Measurements from ENCODE around the gene NPHP3. TPM values are rescaled to one million over a fixed set of nuclear protein-coding genes. Genes with fewer than 3 reads are reported as not detected.
"Not testable (repeated sequence)": the region's sequence is repeated elsewhere in the genome, so short reads cannot be mapped to it uniquely, and the experiment has no call there.

Gene NPHP3, protein sequence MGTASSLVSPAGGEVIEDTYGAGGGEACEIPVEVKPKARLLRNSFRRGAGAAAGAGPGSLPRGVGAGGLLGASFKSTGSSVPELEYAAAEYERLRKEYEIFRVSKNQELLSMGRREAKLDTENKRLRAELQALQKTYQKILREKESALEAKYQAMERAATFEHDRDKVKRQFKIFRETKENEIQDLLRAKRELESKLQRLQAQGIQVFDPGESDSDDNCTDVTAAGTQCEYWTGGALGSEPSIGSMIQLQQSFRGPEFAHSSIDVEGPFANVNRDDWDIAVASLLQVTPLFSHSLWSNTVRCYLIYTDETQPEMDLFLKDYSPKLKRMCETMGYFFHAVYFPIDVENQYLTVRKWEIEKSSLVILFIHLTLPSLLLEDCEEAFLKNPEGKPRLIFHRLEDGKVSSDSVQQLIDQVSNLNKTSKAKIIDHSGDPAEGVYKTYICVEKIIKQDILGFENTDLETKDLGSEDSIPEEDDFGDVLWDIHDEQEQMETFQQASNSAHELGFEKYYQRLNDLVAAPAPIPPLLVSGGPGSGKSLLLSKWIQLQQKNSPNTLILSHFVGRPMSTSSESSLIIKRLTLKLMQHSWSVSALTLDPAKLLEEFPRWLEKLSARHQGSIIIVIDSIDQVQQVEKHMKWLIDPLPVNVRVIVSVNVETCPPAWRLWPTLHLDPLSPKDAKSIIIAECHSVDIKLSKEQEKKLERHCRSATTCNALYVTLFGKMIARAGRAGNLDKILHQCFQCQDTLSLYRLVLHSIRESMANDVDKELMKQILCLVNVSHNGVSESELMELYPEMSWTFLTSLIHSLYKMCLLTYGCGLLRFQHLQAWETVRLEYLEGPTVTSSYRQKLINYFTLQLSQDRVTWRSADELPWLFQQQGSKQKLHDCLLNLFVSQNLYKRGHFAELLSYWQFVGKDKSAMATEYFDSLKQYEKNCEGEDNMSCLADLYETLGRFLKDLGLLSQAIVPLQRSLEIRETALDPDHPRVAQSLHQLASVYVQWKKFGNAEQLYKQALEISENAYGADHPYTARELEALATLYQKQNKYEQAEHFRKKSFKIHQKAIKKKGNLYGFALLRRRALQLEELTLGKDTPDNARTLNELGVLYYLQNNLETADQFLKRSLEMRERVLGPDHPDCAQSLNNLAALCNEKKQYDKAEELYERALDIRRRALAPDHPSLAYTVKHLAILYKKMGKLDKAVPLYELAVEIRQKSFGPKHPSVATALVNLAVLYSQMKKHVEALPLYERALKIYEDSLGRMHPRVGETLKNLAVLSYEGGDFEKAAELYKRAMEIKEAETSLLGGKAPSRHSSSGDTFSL (N-terminal part only)
- total RNA-seq (2012; rRNA removed), result 30.4 and 31.2 TPM in 2 replicates

DNA sequence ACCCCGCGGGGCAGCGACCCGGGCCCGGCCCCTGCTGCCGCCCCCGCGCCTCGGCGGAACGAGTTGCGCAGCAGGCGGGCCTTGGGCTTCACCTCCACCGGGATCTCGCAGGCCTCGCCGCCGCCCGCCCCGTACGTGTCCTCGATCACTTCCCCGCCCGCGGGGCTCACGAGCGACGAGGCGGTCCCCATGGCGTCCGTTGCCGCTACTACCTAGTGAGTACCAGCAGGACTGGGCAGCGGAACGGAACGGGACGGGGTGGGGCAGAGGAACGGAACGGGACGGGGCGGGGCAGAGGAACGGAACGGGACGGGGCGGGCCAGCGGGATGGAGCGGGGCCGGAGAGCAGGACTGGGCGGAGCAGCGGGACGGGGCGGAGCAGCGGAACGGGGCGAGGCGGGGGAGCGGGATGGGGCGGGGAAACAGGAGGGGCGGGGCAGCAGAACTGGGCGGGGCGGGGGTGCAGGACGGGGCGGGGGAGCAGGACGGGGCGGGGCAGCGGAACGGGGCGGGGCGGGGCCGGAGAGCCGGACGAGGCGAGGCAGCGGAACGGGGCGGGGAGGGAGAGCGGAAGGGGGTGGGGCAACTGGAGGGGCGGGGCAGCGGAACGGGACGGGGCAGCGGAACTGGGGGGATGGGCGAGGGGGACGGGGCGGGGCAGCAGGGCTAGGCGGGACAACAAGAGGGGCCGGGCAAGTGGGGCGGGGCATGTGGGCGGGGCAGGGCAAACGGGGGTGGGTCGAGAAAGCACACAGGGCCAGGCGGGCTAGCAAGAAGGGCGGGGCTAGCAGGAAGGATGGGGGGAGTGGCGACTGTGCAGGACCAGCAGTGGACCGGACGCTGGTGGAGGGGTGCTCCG, at the start of gene NPHP3:
Gene NPHP3, minus strand, starts transcription at position 245 of the 859 bp plus-strand sequence. Its CDS starts 54 bp downstream, at position 191.
- peaks cover 13% of the 10 kb centered on the region for H3K36me3 ChIP-seq (ENCODE audit: insufficient read depth, low read length)
- peak within 1 kb of the TSS; percentile 89 for H3K4me3 ChIP-seq (ENCODE audit: low read length)
- H3K9me3 ChIP-seq (replicated peaks; ENCODE audit: low read length), result no peaks in the 10 kb centered on the region
- peak within 1 kb of the TSS; percentile 98 for H3K4me2 ChIP-seq (ENCODE audit: low read length)
- H3K9ac ChIP-seq (ENCODE audit: low read depth, low read length), result peak within 1 kb of the TSS; percentile 91
- no peaks in the 10 kb centered on the region for H3K27me3 ChIP-seq (ENCODE audit: control insufficient read depth, insufficient read depth, low read length)
- H3K4me1 ChIP-seq (ENCODE audit: control insufficient read depth, insufficient read depth, low read length), result peaks cover 21% of the 10 kb centered on the region

DNA sequence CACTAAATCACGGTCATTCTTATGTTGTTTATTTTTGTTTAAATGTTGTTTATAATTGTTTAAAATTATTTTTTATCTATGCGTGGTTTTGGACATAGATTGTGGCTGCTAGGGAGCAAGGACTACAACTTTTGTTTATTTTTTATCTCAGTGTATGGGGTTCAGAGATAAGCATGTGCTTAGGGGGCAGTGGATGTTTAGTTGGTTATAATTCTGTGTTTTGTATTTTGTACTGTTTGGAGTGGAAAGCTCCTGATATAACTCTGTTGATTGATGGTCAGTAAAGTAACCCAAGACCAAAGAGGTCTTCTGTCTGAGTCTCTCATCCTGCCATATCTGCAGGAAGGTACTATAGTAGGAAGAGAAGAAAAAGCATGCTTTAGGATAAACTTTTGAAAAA, 36.5 kb upstream of the NPHP3 start:
- H3K36me3 ChIP-seq (ENCODE audit: insufficient read depth, low read length), result no peaks in the 10 kb centered on the region
- H3K4me3 ChIP-seq (ENCODE audit: low read length), result no peak overlapping the region
- H3K27me3 ChIP-seq (ENCODE audit: control insufficient read depth, insufficient read depth, low read length), result no peaks in the 10 kb centered on the region
- H3K4me2 ChIP-seq (ENCODE audit: low read length), result no peak overlapping the region
- no peak overlapping the region for H3K9ac ChIP-seq (ENCODE audit: low read depth, low read length)
- H3K4me1 ChIP-seq (ENCODE audit: control insufficient read depth, insufficient read depth, low read length), result no peaks in the 10 kb centered on the region
- no peaks in the 10 kb centered on the region for H3K9me3 ChIP-seq (replicated peaks; ENCODE audit: low read length)

DNA sequence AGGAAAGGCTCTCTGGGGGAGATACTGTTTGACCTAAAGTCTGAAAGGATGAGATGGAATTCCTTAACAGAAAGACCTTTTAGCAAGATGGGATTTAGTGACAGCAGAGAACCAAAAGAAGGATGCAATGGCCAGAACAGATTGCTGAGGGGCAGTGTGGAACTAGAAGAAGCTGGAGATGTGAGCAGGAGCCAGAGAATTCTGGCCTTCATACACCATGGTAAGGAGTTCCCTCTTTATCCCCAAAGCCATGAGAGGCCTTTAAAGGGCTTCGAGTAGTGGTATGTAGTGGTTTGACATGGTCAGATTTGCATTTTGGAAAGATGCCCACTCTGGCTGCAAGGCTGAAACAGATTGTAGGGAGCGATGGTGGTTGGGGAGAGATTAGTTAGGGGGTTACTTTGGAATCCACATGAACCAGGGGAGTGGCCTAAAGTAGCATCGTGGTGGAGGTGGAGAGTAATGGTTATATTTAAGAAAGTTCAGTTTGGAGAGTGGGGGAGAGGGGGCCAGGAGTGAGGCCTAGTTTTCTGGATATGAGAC, 34.0 kb upstream of the NPHP3 start:
- no peaks in the 10 kb centered on the region for H3K36me3 ChIP-seq (ENCODE audit: insufficient read depth, low read length)
- H3K9ac ChIP-seq (ENCODE audit: low read depth, low read length), result no peak overlapping the region
- no peak overlapping the region for H3K4me2 ChIP-seq (ENCODE audit: low read length)
- H3K4me3 ChIP-seq (ENCODE audit: low read length), result no peak overlapping the region
- no peaks in the 10 kb centered on the region for H3K9me3 ChIP-seq (replicated peaks; ENCODE audit: low read length)
- H3K4me1 ChIP-seq (ENCODE audit: control insufficient read depth, insufficient read depth, low read length), result no peaks in the 10 kb centered on the region
- no peaks in the 10 kb centered on the region for H3K27me3 ChIP-seq (ENCODE audit: control insufficient read depth, insufficient read depth, low read length)

DNA sequence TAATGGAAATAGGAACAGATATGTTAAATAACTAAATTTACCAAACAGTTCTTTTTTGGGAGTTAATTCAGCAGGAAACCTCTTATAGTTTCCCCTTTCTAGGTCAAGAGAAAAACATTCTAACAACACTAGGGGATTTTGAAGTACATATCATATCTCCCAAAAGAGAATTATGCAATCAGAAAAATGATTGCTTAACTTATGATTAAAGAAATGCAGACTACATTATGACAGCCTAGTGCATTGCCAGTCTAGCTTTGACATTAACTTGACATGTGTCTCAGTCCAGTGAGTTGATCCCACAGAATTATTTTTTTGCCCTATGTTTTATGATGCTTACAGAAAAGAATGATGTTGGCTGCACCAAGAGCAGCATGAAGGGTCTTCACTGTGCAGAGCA, 31.7 kb upstream of the NPHP3 start:
- Histone ChIP-seq H3K4me3 (ENCODE audit: low read length) (no peak overlapping the region), H3K9ac (ENCODE audit: low read depth, low read length) (no peak overlapping the region), H3K4me2 (ENCODE audit: low read length) (no peak overlapping the region), H3K27me3 (ENCODE audit: control insufficient read depth, insufficient read depth, low read length) (no peaks in the 10 kb centered on the region), H3K36me3 (ENCODE audit: insufficient read depth, low read length) (no peaks in the 10 kb centered on the region), H3K4me1 (ENCODE audit: control insufficient read depth, insufficient read depth, low read length) (no peaks in the 10 kb centered on the region), H3K9me3 (replicated peaks; ENCODE audit: low read length) (no peaks in the 10 kb centered on the region)

DNA sequence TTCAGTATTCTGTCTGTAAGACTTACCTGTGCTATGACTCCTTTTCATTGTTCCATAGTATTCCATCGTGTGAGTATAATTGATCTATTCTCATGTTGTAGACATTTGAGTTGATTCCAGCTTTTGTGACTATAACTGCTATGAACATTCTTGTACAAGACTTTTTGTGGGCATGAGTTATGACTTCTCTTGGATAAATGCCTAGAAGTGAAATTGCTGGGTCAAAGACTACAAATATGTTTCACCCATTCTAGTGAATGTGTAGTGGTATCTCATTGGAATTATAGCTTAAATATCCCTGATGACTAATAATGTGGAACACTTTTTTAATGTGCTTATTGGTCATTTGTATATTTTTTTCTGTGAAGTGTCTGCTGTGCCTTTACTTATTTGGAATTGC, 27.6 kb upstream of the NPHP3 start:
- no peak overlapping the region for H3K4me2 ChIP-seq (ENCODE audit: low read length)
- no peaks in the 10 kb centered on the region for H3K36me3 ChIP-seq (ENCODE audit: insufficient read depth, low read length)
- H3K9ac ChIP-seq (ENCODE audit: low read depth, low read length), result no peak overlapping the region
- no peaks in the 10 kb centered on the region for H3K9me3 ChIP-seq (replicated peaks; ENCODE audit: low read length)
- no peaks in the 10 kb centered on the region for H3K4me1 ChIP-seq (ENCODE audit: control insufficient read depth, insufficient read depth, low read length)
- H3K27me3 ChIP-seq (ENCODE audit: control insufficient read depth, insufficient read depth, low read length), result no peaks in the 10 kb centered on the region
- H3K4me3 ChIP-seq (ENCODE audit: low read length), result no peak overlapping the region

DNA sequence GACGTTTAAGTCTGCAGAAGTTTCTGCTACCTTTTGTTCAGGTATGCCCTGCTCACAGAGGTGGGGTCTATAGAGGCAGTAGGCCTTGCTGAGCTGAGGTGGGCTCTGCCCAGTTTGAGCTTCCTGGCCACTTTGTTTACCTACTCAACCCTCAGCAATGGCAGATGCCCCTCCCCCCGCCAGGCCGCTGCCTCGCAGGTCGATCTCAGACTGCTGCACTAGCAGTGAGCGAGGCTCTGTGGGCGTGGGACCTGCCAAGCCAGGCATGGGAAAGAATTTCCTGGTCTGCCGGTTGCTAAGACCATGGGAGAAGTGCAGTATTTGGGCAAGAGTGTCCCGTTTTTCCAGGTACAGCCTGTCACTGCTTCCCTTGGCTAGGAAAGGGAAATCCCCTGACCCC, 24.5 kb upstream of the NPHP3 start:
- H3K9me3 ChIP-seq (replicated peaks; ENCODE audit: low read length); H3K9ac ChIP-seq (ENCODE audit: low read depth, low read length); H3K4me2 ChIP-seq (ENCODE audit: low read length); H3K36me3 ChIP-seq (ENCODE audit: insufficient read depth, low read length); H3K27me3 ChIP-seq (ENCODE audit: control insufficient read depth, insufficient read depth, low read length); H3K4me1 ChIP-seq (ENCODE audit: control insufficient read depth, insufficient read depth, low read length); H3K4me3 ChIP-seq (ENCODE audit: low read length): not testable (repeated sequence)

DNA sequence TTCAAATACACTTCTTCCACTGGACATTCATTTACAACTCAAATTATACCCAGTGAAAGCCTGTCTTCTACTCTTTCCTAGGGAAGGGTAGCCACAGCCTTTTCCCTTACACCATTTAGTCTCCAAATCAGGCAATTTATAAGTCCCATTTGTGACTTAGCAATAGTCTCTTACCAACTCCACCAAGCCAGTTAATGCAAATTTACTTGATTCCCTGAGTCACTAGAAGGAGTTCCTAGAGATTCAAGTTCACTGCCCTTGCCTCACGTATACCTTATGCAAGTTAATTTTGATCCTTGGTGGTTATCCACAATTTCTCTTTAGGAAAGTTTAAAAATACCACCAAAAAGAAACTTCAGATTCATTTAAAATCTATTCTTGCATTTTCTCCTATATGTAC, 16.1 kb upstream of the NPHP3 start:
- Histone ChIP-seq H3K27me3 (ENCODE audit: control insufficient read depth, insufficient read depth, low read length) (no peaks in the 10 kb centered on the region), H3K4me1 (ENCODE audit: control insufficient read depth, insufficient read depth, low read length) (no peaks in the 10 kb centered on the region), H3K9ac (ENCODE audit: low read depth, low read length) (no peak overlapping the region), H3K36me3 (ENCODE audit: insufficient read depth, low read length) (no peaks in the 10 kb centered on the region), H3K4me3 (ENCODE audit: low read length) (no peak overlapping the region), H3K4me2 (ENCODE audit: low read length) (no peak overlapping the region), H3K9me3 (replicated peaks; ENCODE audit: low read length) (no peaks in the 10 kb centered on the region)

DNA sequence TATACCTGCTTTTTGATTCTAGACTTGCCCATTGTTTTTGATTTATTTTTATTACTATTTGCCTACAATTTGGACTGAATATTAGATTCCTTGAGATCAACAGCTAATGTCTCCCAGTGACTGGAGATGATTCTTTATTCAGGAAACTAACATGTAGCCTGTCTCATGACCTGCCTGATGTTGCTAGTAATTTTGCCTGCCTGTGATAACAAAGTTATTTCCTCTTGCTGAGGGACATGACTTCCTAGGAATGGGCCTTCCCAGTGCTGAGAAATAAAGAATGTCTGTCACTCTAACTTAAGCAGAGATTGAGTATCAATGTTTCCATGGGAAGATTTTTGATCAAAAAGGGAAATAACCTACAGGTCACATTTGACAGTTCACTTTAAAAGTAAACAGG, 13.4 kb upstream of the NPHP3 start:
- Histone ChIP-seq H3K27me3 (ENCODE audit: control insufficient read depth, insufficient read depth, low read length) (peaks cover 7% of the 10 kb centered on the region), H3K9ac (ENCODE audit: low read depth, low read length) (no peak overlapping the region), H3K4me1 (ENCODE audit: control insufficient read depth, insufficient read depth, low read length) (no peaks in the 10 kb centered on the region), H3K36me3 (ENCODE audit: insufficient read depth, low read length) (no peaks in the 10 kb centered on the region), H3K4me3 (ENCODE audit: low read length) (no peak overlapping the region), H3K4me2 (ENCODE audit: low read length) (no peak overlapping the region), H3K9me3 (replicated peaks; ENCODE audit: low read length) (no peaks in the 10 kb centered on the region)

DNA sequence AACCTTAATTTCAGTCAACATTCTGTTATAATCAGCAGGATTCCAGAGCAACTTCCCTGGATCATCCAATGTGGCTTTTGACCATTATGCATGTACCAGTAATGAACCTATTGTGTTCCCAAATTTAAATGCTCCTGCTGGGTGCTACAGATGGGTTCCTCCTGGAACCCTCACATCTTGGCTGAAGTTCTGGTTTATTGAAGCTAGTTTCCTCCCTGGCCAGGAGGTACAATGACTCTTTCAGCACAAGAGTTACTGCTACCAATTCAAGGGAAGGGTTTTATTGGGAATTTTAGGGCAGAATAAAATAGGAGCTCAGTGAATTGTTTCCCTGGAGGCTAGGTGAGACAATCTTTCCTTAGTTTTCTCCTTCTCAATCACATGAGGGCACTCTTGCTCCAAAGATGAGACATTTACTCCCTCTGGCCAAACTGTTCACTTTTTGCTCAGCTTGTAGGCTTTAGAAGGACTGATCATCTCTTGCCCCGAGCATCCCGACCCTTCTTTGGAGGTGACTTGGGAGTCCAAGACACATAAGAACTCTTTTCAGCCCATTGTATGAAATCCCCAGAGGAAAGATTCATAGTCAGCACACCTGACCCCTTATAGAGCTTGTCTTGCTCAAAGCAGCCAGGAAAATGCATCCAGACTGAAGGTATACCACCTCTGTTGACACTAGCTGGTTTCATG, 8.8 kb upstream of the NPHP3 start:
- Histone ChIP-seq H3K9ac (ENCODE audit: low read depth, low read length) (no peak overlapping the region), H3K36me3 (ENCODE audit: insufficient read depth, low read length) (no peaks in the 10 kb centered on the region), H3K27me3 (ENCODE audit: control insufficient read depth, insufficient read depth, low read length) (peaks cover 8% of the 10 kb centered on the region), H3K4me1 (ENCODE audit: control insufficient read depth, insufficient read depth, low read length) (no peaks in the 10 kb centered on the region), H3K9me3 (replicated peaks; ENCODE audit: low read length) (no peaks in the 10 kb centered on the region), H3K4me3 (ENCODE audit: low read length) (no peak overlapping the region), H3K4me2 (ENCODE audit: low read length) (no peak overlapping the region)

DNA sequence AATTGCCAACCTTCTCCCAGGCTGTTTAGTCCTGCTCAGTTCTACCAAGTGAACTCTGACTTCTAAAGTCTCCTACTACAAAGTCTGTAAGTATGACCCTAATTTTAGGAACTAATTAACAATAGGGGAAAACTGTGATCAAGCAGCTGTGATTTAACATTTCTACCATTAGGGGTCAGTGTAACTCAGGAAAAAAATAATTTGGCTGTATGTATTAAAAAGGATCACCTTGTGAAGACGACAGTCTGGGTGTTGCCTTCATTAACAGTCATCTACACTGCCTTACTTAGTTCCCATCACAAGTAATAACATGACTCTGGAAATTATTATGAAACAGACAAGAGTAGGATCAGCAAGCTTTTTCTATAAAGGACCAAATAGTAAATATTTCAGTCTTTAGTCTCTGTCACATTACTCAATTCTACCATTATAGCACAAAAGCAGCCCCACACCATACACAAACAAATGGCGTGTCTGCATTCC, 4.2 kb upstream of the NPHP3 start:
- peaks cover 8% of the 10 kb centered on the region for H3K4me1 ChIP-seq (ENCODE audit: control insufficient read depth, insufficient read depth, low read length)
- H3K9me3 ChIP-seq (replicated peaks; ENCODE audit: low read length), result no peaks in the 10 kb centered on the region
- H3K4me3 ChIP-seq (ENCODE audit: low read length), result no peak overlapping the region
- no peaks in the 10 kb centered on the region for H3K36me3 ChIP-seq (ENCODE audit: insufficient read depth, low read length)
- H3K9ac ChIP-seq (ENCODE audit: low read depth, low read length), result no peak overlapping the region
- no peak overlapping the region for H3K4me2 ChIP-seq (ENCODE audit: low read length)
- peaks cover 3% of the 10 kb centered on the region for H3K27me3 ChIP-seq (ENCODE audit: control insufficient read depth, insufficient read depth, low read length)

All from skeletal muscle satellite cell (primary cell).